T-helper 2 cell (primary cell): ENCODE results near the gene SGO2.

Experiments
- DNase-seq, 5 experiments: peaks; one replicate each; pipeline versions ENCODE4 v3.0.0 to v3.0.0-alpha.2; 2012 to 2022
- total RNA-seq, 2 donors: gene quantifications; one replicate each; lab custom pipeline; 2026; lab: John Stamatoyannopoulos, UW

Gene SGO2, protein sequence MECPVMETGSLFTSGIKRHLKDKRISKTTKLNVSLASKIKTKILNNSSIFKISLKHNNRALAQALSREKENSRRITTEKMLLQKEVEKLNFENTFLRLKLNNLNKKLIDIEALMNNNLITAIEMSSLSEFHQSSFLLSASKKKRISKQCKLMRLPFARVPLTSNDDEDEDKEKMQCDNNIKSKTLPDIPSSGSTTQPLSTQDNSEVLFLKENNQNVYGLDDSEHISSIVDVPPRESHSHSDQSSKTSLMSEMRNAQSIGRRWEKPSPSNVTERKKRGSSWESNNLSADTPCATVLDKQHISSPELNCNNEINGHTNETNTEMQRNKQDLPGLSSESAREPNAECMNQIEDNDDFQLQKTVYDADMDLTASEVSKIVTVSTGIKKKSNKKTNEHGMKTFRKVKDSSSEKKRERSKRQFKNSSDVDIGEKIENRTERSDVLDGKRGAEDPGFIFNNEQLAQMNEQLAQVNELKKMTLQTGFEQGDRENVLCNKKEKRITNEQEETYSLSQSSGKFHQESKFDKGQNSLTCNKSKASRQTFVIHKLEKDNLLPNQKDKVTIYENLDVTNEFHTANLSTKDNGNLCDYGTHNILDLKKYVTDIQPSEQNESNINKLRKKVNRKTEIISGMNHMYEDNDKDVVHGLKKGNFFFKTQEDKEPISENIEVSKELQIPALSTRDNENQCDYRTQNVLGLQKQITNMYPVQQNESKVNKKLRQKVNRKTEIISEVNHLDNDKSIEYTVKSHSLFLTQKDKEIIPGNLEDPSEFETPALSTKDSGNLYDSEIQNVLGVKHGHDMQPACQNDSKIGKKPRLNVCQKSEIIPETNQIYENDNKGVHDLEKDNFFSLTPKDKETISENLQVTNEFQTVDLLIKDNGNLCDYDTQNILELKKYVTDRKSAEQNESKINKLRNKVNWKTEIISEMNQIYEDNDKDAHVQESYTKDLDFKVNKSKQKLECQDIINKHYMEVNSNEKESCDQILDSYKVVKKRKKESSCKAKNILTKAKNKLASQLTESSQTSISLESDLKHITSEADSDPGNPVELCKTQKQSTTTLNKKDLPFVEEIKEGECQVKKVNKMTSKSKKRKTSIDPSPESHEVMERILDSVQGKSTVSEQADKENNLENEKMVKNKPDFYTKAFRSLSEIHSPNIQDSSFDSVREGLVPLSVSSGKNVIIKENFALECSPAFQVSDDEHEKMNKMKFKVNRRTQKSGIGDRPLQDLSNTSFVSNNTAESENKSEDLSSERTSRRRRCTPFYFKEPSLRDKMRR
- total RNA-seq: 2.8 to 7.7 reads per million in 2 donors

DNA sequence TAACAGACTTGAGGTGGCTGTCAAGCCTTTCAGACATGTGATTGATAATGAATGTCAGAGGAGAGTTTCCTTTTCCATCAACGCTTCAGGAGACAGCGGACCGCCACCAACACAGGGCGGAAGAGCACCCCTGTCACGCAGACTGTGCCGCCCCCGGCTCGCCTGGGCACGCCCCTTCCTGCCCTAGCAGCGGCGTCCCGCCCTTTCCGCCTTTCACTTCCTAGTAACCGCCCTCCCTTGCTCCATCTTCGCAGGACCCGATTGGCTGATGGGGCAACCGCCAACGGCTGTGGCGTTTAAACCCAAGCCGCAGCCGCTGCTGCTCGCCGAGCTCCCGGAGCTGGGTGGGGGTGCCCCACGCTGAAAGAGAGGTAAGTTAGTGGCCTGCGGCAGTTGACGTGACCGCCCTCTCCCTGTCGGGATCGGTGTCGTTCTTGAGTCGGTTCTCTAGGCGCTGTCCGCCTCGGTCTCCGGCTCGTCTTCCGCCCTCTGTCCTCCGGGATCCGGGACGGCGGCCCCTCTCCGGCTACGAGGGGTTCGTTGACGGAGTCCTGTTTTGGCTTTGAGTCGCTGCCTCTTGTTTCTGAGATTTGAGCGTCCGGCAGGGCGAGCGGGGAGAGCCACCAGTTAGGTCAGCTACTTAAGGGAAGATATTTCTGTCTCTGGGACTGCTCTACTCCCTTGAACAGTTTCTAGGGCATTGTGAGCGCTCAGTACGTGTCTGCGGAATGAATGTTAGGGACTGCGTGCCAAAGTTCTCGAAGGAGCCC, at the start of gene SGO2:
SGO2 (plus strand) TSS at position 326 of the 770 bp plus-strand sequence. CDS start 6,769 bp downstream, outside the sequence.
- peak; percentile 90 to 98 (median 93) for DNase-seq

DNA sequence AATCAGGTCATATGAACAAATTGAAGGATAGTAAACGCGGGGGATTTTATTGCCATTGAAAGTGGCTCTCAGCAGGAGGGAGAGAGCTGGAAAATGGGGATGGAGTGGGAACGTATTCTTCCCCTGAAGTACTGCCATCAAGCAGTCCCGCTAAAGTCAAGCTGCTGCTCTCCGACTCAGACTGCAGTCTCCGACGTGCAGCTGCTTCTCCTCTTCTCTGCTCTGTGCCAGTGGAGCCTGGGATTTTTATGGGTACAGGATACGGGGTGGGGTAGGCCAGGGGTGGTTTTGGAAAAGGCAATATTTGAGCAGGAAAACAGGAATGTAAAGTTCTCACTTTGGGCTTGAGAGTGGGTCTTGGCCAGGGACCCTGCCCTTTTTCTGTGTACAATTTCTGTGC, 49.2 kb upstream of the SGO2 start:
- DNase-seq: no peak

DNA sequence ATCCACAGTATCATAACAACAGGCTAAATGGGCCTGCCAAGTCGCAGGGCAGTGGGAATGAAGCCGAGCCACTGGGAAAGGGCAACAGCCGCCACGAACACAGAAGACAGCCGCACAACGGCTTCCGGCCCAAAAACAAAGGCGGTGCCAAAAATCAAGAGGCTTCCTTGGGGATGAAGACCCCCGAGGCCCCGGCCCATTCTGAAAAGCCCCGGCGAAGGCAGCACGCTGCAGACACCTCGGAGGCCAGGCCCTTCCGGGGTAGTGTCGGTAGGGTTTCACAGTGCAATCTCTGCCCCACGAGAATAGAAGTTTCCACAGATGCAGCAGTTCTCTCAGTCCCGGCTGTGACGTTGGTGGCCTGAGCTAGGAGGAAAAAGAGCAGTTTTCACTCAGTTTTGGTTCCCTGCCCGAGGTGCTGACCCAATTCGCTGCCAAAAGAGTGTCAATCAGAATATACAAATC, 48.3 kb upstream of the SGO2 start:
- no peak for DNase-seq

DNA sequence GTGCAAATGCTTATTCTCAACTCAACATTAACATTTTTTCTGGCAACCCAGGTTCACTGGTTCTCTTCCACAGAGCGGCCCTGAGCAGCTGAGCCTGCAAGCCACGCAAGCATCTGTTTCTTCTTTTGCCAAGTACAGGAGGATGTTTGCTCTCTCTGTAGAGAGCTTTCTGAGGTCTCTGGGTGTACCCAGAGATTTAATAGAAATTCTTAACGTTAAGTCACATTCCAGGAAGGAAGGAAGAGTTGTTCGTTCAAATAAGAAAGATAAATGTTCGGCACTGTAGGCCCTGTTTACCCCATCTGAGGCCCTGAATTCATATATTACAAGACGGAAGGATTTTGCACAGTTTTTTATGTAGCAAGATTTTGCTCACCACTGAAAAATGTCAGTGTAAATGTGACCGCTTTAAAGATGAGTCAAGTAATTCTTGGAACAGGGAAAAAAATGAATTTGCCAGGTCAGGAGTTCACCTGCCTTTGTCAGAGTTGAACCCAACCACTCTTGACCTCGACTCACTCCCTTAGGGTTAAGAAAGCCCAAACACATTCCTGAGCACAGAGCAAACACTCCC, 46.2 kb upstream of the SGO2 start:
- DNase-seq: no peak

DNA sequence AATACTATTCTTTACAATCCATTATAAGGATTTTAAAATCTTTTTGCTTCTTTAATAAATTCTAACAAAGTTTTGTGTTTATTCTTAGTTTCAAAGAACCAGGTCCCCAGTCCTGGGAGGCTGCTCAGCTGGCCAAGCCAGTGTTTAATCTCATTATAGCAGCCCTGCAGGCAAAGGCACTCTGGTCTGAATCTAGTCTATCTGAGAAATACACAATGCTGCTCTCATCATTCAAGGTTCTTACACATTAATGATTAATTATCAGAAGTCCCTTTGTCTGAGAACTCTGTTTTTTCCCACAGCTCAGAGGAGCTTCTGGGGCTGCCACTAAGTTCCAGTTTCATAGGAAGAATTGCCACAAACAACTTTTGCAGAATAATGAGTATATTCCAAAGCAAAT, 43.8 kb upstream of the SGO2 start:
- DNase-seq: no peak

DNA sequence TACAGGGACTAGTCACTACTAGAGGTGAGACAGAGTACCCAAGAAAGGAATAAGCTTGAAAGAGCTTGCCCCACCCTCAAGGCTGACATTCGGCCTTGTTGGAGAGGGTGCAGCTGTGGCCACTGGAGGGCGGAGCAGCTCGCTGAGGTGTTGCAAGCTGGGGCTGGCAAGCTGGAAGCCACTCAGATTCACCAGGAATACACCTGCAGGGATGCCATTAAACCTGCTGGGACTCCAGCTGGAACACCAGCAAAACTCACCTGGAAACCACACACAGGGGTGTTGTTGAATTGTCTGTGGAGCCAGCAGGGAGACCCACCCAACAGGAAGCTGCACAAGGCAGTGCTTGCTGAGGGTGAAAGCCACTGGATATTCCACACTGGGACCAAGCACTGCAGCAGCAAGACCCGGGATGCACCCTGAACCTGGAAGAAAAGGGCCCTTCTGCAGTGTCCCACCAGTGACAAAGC, 42.2 kb upstream of the SGO2 start:
- peak in 1 of 5 experiments; percentile 59 for DNase-seq

DNA sequence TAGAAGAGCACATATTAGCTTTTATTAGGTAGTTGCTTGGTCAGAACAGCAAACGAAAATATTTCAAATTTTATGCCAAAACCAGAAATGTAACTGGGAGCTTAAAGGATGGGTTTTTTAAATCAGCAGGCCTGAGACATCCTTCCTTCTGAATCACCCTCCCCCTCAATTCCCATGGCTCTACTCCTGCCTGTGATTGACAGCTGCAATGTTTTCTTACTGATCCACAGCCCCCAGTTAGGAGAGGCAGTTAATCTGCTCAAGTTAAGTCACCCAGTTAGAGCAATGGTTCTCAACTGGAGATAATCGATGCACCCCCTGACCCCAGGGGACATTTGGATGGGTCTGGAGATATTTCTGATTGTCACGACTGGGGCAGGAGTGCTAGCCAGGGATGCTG, 41.1 kb upstream of the SGO2 start:
- DNase-seq: no peak

DNA sequence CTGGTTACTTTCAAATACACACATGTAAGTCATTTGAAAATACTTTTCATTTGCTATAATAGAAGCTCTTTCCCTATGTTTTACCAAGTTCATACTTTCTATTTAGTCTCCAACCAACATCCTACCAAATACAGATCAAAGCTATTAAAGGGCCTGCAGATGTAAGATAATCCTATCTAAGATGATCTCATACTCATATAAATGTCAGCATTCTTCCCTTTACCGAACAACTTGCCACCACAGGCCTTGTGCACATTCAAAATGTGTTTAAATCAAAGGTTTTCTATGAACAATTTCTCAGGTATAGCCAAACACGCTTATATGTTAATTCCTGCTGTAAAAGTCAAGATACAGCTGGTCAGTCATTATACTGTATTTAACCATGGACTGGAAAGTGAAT, 39.5 kb upstream of the SGO2 start:
- DNase-seq: no peak

DNA sequence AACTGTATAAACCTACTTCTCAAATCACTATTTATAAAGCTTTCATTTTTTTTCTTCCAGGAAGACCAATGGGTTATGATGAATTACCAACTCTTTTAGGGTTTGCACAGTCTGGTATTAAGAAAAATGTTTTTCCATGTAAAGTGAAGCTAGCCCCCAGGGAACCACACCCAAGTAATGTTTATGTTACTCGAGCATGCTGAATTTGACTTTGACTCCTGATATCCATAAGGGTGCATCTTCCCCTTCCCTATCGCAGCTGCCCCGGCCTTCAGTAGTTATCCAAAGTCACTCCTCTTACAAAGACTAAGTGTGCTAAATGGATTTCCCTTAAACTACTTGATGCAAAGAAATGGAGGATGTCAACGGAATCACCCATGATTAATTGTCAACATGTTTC, 37.8 kb upstream of the SGO2 start:
- DNase-seq: no peak

DNA sequence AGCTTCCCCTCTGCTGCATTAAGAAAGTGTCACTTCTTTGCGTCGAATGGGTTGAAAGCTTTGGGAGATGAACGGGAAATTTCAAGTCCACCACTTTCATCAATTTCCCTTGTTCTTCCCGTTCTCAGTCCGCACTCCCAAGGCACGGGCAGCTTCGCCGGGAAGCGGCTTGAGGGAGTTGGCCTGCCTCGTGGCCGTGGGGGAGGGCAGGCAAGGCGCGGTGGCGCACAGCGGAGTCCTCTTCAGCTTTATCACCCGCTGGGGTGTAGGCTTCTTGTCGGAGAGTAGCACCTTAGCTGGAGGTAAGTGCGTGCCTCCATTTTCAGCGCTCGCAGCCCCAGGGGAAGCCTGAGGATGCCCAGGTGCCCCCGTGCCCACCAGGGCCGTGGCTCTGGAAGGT, 36.0 kb upstream of the SGO2 start:
- no peak for DNase-seq

DNA sequence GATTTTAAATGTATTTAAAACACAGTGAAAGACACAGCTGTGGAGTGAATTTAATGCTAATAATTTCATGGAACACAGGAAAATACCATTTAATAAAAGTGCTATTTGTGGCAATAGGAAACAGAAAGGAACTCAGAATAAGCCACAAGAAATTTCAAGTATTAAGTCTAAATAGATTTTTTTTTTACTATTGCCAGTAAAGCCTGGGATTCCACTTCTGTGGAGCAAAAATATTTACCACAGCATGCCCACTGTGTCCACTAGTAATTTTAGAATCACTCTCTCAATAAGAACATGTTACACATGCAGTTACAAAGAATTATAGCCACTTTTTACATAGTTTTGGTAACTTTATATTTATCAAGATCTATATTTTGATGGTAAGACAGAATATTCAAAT, 33.4 kb upstream of the SGO2 start:
- no peak for DNase-seq

DNA sequence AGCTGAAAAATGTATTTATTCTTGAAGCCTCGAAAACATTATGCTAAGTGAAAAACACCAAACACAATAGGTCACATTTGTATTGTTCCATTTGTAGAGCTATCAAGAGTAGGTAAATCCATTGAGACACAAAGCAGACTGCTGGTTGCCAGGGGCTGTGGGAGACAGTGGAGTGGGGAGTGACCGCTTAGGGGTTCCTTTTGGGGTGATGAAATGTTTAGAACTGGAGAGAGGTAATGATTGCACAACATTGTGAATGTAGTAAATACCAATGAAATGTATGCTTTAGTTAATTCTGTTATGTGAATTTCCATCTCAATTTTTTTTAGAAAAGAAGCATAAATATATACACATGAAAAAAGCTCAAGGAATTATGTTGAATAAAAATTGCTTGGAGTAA, 32.0 kb upstream of the SGO2 start:
- no peak for DNase-seq

DNA sequence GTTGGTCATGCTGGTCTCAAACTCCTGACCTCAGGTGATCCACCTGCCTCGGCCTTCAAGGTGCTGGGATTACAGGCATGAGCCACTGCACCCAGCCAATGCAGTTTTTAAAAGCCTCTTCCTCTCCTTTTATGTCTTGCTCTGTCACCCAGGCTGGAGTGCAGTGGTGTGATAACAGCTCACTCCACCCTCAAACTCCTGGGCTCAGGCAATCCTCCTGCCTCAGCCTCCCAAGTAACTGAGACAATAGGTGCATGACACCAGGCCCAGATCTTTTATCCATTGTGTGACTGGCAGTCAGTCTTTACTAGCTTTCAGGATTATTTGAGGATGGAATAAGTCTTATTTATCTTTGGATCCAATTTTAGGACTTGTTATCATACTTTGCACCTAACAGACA, 29.3 kb upstream of the SGO2 start:
- no peak for DNase-seq

DNA sequence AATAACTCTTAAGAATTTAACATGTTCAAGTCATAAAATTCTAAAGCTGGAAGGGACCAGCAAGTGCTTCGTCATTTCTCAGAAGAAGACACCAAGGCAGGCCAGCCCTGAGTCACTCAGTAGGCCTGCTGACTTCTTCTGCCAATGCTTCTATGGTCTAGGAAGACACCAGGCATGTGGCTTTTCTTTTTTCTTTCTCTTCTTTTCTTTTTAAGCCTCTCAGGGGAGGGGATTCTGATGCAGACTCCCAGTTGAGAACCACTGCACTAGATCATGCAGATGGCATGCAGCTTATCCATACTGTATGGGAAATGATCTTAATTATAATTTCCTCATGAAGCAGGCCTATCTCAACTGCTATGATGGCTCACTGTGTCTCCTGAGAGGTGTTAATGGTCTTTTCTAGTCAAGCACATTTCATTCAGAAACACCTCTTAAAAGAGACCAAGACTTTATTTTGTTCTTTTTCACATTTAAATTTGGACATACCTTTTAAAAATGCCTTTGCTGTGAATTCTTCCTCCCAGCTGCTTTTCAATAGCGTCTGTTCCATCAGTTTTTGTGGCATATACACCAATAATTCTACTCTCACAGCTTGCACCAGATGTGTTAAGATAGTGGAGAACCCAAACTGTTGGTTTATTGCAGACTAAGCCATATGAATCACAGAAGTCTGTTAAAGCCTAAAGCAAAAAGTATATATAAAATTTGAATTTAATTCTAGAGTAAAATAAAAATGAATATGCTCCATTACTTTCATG, 27.4 kb upstream of the SGO2 start:
- DNase-seq: no peak

DNA sequence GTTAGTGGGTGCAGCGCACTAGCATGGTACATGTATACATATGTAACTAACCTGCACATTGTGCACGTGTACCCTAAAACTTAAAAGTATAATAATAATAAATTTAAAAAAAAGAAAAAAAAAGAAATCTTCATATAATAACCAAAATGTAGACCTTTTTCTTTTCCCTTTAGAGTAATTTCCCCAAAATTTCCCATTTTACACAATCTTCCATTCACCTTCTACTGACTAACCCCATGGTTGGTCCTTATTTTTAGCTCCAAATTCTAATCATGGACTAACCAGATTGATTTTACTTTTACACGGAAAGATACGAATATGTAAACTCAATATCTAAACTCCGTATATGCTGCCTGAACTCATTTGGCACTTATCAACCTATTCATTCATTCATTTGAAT, 23.8 kb upstream of the SGO2 start:
- DNase-seq: no peak

DNA sequence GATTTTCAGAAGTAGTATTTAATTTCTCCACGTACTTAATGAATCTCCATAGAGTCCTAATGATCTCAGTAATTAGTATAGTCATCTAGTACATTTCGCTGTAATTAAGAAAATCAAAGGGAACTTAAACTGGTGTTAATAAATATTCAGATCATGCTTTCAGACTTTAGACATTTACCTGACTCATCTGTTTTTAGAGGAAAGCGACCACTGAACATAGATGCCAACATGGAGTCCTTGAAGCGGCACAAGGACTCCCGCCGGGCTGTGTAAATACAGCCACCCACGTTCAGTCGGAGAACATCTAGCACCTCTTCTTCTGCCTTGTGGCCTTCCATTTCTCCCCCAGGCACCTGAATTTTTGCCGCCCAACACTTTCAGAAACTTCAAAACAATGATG, 19.3 kb upstream of the SGO2 start:
- DNase-seq: no peak

DNA sequence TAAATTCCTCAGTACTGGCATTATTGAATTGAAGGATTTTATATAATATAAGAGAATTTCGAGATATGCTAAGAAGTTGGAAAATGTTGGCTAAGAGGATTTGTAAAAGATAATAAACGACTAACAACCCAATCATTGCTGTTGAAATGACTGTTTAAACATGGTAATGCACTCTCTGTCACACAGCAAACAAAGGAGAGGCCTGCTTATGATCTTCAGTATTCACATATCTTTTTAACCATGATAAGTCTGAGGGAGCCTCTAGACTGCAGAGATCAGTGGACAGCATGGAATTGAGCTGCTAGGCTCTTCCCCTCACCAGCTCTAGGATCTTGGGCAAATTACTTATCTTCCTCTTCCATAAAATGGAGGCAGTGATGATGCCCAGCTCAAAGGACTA, 18.8 kb upstream of the SGO2 start:
- DNase-seq: no peak

DNA sequence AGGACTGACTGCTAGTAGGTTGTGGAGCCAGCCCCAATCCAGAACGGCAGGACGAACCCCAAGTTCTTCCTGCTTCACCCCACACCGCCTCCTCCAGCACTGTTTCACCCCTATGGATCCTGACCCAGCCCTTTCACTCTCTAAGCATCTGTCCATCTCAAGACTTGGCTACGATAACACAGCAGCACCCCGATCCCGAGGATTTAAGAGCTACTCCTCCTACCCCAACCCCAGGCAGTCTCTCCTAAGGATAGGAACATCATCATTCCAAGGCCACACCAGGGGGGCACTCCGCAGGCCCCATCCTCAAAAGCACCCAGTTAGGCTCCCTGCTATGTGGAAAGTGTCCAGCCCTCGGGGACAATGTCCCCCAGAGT, 16.8 kb upstream of the SGO2 start:
- peak in 1 of 5 experiments; percentile 9 for DNase-seq

DNA sequence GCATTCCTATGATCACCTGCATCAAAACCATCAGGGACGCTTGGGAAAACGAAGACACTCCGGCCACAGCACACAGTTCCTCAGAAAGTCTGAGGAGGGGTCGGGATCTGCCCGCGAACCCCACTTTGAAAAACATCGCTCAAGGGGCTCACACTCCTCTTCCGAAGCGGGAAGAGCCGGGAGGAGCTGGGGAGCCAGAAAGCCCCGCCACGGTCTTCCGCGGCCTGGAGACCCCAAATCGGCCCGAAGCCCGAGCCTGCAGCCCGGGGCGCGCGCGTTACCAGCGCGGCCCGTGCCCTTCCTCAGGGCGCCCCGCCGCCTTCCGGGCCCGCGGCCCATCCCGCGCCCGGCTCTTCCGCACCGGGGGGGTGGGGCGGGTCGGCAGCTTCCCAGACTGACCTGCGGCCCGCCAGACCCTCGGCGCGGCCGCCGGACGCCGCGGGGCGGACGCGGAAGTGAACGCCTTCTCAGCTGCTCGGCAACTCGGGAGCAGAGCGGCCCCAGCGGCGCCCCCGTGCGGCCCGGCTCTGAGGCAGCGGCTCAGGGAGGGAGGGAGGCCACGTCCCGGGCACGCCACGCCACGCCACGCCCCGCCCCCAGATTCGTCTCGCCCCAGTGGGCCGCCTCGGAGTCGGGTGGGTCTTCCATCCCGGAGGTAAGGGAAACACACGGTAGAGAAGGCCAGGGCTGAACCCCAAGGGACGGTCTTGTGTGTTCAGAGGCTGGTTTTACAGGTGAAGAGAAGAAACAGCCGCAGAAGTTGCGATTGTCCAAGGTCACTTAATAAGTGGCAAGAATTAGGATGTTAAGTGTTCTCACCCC, 16.2 kb upstream of the SGO2 start, which contains the start of gene KCTD18:
KCTD18 (minus strand) TSS at position 457 of the 822 bp plus-strand sequence. CDS start 3,052 bp downstream, outside the sequence.
- DNase-seq: peak; percentile 81 to 92 (median 86)

DNA sequence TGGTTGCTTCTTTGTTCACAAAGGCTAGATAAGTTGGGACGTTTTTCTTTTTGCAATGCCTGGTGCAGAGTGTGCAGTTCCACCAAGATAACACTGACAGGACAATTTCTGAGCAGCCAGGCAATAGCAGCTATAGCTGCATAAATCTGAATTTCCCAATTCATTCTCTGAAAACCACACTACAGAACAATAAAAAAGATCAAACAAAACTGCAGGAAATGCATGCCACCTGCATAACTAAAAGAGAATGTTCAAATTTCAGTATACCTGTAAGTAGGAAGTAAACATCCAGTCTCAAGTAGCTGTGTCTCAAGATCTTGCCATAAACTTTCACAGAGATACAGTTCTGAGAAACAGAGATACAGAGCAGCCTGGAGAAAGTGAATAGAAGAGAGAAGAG, 10.9 kb upstream of the SGO2 start:
- DNase-seq: no peak
